Astrocyte of the spinal cord (primary cell): ENCODE results near the gene ZNF296.

Experiments used
- DNase-seq: peaks from one replicate; pipeline ENCODE4 v3.0.0; 2011; ENCODE audit warnings: low read depth, low spot score
- H3K4me3 ChIP-seq: 2 replicates; pipeline ENCODE4 v1.5.1; 2011; ENCODE audit warnings: low read depth, mild to moderate bottlenecking, low read length, moderate library complexity
- CTCF ChIP-seq: IDR thresholded peaks from 2 replicates; pipeline ENCODE4 v1.5.1; 2012; ENCODE audit warnings: low read depth, mild to moderate bottlenecking, low read length, inconsistent platforms
- in situ Hi-C: cut with HindIII; loops from 2 replicates; pipeline ENCODE4 v1.10.0; 2017; ENCODE audit warnings: low sequenced_read_pairs

The ZNF296 gene

DNA sequence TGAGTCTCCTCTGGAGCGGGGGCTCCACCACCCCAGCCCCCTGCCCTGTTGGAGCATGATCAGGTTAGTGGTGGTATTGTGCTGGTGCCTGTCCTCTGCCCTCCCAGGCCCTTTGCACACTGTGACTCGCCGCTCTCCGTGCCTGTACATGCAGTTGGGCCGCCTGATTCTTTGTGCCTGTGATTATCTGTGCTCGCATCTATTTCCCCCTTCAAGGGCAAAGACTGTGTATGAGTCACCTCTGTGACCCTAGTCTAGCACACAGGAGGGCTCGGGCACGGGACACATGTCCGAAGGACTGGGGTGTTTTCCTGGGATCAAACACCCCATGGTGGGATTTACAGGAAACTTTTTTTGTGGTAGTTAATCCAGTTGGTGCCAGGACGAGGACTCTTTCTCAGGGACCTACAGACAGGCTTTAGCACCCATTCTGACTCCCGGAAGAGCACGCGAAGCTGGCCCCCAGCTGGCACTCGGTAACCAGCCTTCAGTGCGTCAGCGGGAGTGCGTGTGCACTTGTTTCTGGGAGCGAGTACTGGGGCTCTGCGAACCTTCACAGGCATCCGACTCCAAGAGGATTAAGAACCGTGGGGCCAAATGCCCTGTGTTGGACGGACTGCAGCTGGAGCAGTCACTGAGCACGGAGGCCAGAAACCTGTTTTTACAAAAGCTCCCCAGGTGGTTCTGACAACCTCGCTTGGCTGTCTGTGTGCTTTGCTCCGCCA is 23.4 kb upstream of the ZNF296 start:
- H3K4me3 ChIP-seq, result no peak overlapping the region
- no peak for TF ChIP-seq CTCF
- DNase-seq, result no peak
- in situ Hi-C loops, result no loop called here

DNA sequence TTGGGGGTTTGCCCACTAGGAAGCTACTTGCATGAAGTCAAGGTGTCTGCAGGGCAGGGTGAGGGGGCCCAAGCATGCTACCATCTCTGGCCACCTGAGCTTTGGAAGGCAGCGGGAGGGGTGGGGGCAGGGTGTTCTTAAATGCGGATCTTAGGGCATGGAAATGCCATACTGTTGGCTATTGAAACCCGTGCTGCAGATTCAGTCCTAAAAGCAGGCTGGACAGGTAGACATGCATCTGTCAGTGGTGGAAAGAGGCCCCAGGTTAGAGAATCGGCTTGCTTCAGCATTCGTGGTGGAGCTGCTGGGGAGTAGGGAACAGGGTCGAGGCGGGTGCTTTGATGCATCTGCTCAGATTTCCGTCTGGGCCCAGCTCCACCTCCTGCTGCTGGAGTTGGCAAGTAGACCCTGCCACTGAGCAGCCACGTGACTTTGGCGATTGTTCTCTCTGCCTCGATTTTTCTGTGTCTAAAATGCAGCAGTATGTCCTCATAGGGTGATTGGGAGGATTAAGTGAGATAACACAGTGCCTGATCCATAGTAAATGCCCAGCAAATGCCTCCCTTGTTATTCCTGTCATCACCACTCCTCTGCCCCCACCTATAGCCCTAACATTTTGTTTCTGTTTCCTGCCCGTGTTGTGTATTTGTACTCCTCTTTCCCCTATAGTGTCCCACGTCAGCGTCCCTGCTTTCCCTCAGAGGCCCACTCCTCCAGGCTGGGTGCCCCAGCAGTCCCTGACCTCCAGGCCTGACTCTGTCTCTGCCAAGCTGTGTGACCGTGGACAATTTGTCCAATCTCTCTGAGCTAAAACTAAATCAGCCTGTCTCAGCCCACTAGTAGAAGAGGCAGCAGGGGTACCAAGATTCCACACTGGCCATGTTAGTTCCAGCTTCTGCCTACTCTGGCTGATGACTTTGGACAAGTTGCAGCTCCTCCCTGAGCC is 22.5 kb upstream of the ZNF296 start:
- peak; percentile 52 for DNase-seq
- no peak overlapping the region for H3K4me3 ChIP-seq
- TF ChIP-seq CTCF, result no peak
- in situ Hi-C loops, result no loop called here

DNA sequence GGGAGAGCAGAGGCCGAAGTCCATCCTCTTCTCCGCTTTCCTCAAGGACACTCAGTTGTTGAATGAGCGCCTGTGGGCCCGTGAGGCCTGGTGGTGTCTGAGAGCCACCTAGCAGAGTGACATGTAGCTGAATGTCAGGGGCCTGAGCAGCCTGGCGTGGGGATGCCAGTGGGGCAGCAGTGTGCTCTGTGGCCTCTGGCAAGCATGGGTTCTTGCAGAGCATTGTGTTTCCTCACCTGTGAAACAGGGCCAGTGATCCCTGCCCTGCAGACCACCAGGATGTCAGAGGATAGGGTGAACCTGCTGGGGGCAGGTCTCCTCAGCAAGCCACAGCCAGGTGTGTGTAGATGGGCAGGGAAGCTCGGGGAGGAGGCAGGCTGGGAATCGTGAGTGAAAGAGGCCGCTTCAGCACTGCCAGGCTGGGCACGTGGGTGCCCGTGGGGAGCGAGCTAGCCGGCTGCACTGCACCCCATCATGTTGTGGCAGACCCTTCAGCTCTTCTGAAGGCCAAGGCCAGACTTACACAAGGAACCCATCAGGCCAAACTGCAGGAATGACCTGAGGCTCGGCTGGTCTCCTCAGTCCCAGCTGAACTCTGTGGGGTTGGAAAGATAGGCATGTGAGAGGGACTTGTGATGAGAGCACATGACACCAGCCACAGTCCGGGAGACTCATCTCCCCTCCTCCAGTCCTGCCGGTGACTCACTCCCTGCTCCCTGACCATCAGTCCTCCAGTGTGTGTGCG is 21.7 kb upstream of the ZNF296 start:
- peak; percentile 91 for DNase-seq

GRCh38 chr19:45097450-45097775 is 21.1 kb upstream of the ZNF296 start:
- DNase-seq, result no peak
- no peak for TF ChIP-seq CTCF
- H3K4me3 ChIP-seq, result no peak overlapping the region
- in situ Hi-C loops, result no loop called here

More for the DNA sequence above, 21.7 kb upstream of the ZNF296 start:
- in situ Hi-C loops, result no loop called here
- no peak for TF ChIP-seq CTCF
- no peak overlapping the region for H3K4me3 ChIP-seq

GRCh38 chr19:45096700-45097099 is 20.4 kb upstream of the ZNF296 start:
- in situ Hi-C loops, result no loop called here
- TF ChIP-seq CTCF, result no peak
- no peak overlapping the region for H3K4me3 ChIP-seq
- no peak for DNase-seq
